HepG2 (cell line): Measurements from ENCODE around the gene SIRPA. TPM values are rescaled to one million over a fixed set of nuclear protein-coding genes. Genes with fewer than 3 reads are reported as not detected.

Experiments
- ATAC-seq: fragments of 200-7000 bp; cut with Tn5 transposase; 3 replicates; pipeline ENCODE4 v1.9.1; 2020; ENCODE audit warnings: mild to moderate bottlenecking, moderate library complexity
- BruUV-seq: library from RNA; stranded (reverse); fragments of 400-500 nt; replicated peaks from 2 replicates; lab custom pipeline; 2021; lab: Mats Ljungman, UMichigan
- CTCF ChIA-PET: fragments of 300-600 bp; formaldehyde crosslinking; extraction: SDS; loops from one replicate; lab custom pipeline; 2021; ENCODE audit warnings: low total read pairs, inconsistent platforms, low intra/inter-chr PET ratio; lab: Yijun Ruan, JAX
- POLR2A ChIA-PET: fragments of 350-600 bp; sonication (Branson Sonifier 250); formaldehyde crosslinking; loops from one replicate; lab custom pipeline; 2020; ENCODE audit warnings: antibody characterized with exemption, inconsistent platforms; lab: Yijun Ruan, JAX
- DNase-seq: peaks from one replicate; pipeline ENCODE4 v3.0.0-alpha.2; 2015; ENCODE audit warnings: low spot score
- FAIRE-seq: peaks from 3 replicates; lab custom pipeline; 2011; peaks lifted over from hg19 to GRCh38; lab: Jason Lieb, UNC
- H2AFZ ChIP-seq: one replicate; pipeline ENCODE4 v1.6.1; 2011; ENCODE audit warnings: low read length, inconsistent platforms
- H3K27ac ChIP-seq: fragments of 300-600 bp; 3 replicates; pipeline ENCODE4 v1.8.0; 2011; ENCODE audit warnings: mixed run types, mild to moderate bottlenecking, mixed read lengths, low read length, inconsistent platforms; ENCODE audit not compliant: insufficient read depth; ENCODE audit errors: extremely low read length
- H3K27me3 ChIP-seq, 2 experiments: fragments of 200-600 bp in 1 of 2; 2 replicates in 1 of 2; 3 replicates in 1 of 2; pipeline versions ENCODE4 v1.6.0 to v1.8.0; 2011; ENCODE audit warnings: low read length in 2 of 2, mild to moderate bottlenecking in 2 of 2, moderate library complexity in 2 of 2, inconsistent platforms in 1 of 2; ENCODE audit not compliant: insufficient read depth in 2 of 2, control insufficient read depth in 1 of 2
- H3K36me3 ChIP-seq, 2 experiments: fragments of 200-600 bp in 1 of 2; replicated peaks in 1 of 2; 2 replicates in 1 of 2; 3 replicates in 1 of 2; pipeline versions ENCODE4 v1.5.1 to v1.8.0; 2011; ENCODE audit warnings: low read length in 2 of 2, inconsistent platforms in 1 of 2; ENCODE audit not compliant: insufficient read depth in 2 of 2, control insufficient read depth in 1 of 2
- H3K4me1 ChIP-seq: 2 replicates; pipeline ENCODE4 v1.5.1; 2012; ENCODE audit warnings: low read length, inconsistent platforms; ENCODE audit not compliant: insufficient read depth
- H3K4me2 ChIP-seq: 2 replicates; pipeline ENCODE4 v1.6.0; 2011; ENCODE audit warnings: low read depth, low read length, inconsistent platforms
- H3K4me3 ChIP-seq, 3 experiments: fragments of 200-600 bp in 1 of 3; sonication (generic), shearing (Covaris generic) in 1 of 3; replicated peaks in 1 of 3; 2 replicates each; pipeline ENCODE4 v1.5.1; 2011 to 2016; ENCODE audit warnings: low read length in 3 of 3, inconsistent platforms in 2 of 3, low read depth in 2 of 3, mild to moderate bottlenecking in 2 of 3, control low read depth in 1 of 3, mixed read lengths in 1 of 3; ENCODE audit not compliant: insufficient read depth in 1 of 3
- H3K79me2 ChIP-seq: one replicate; pipeline ENCODE4 v1.6.1; 2011; ENCODE audit warnings: low read length, inconsistent platforms; ENCODE audit not compliant: insufficient read depth
- H3K9ac ChIP-seq: 2 replicates; pipeline ENCODE4 v1.6.0; 2011; ENCODE audit warnings: mild to moderate bottlenecking, low read depth, low read length, inconsistent platforms; ENCODE audit not compliant: insufficient read depth
- H3K9me3 ChIP-seq: 2 replicates; pipeline ENCODE4 v1.5.1; 2012; ENCODE audit warnings: mild to moderate bottlenecking, low read length
- H4K20me1 ChIP-seq: 2 replicates; pipeline ENCODE4 v1.6.0; 2011; ENCODE audit warnings: inconsistent platforms, mild to moderate bottlenecking, low read length, moderate library complexity; ENCODE audit not compliant: insufficient read depth
- MYNN ChIP-seq: sonication (generic); formaldehyde crosslinking; IDR thresholded peaks from 2 replicates; pipeline ENCODE4 v1.4.0; 2020; ENCODE audit warnings: mild to moderate bottlenecking, low read depth, missing genetic modification reagents
- NCOR1 ChIP-seq: fragments of 200-600 bp; sonication (generic); IDR thresholded peaks from 2 replicates; pipeline ENCODE4 v1.7.0; 2017; ENCODE audit warnings: antibody characterized with exemption, low read length, borderline replicate concordance
- PAWR ChIP-seq: sonication (generic); formaldehyde crosslinking; IDR thresholded peaks from 2 replicates; pipeline ENCODE4 v1.4.0; 2020; ENCODE audit warnings: missing genetic modification reagents, mild to moderate bottlenecking, borderline replicate concordance
- RBM22 ChIP-seq: fragments of 200-400 bp; formaldehyde crosslinking; optimal IDR thresholded peaks from 2 replicates; pipeline ENCODE3; 2017; ENCODE audit warnings: mild to moderate bottlenecking, low read length, moderate library complexity
- TRAFD1 ChIP-seq: sonication (generic); formaldehyde crosslinking; IDR thresholded peaks from 2 replicates; pipeline ENCODE4 v1.5.1; 2020; ENCODE audit warnings: missing genetic modification reagents, mild to moderate bottlenecking, borderline replicate concordance
- U2AF2 ChIP-seq: fragments of 200-400 bp; formaldehyde crosslinking; IDR thresholded peaks from 2 replicates; pipeline ENCODE4 v1.6.1; 2017; ENCODE audit warnings: low read depth, mild to moderate bottlenecking, low read length
- WGBS: methylation state at CpG from one replicate; pipeline ENCODE4 v1.1.6; 2017; ENCODE audit warnings: low lambda C conversion rate; 5-methylcytosine and 5-hydroxymethylcytosine counted together
- in situ Hi-C: cut with HindIII; loops from 2 replicates; pipeline ENCODE4 v1.10.0; 2017; ENCODE audit warnings: low pct_unique_long_range_greater_than_20kb; ENCODE audit not compliant: extremely low pct_ligation_motif_present
- intact Hi-C: fragments of 100-400 bp; cut with micrococcal nuclease; formaldehyde crosslinking; loops from one replicate; pipeline ENCODE4 v1.10.0; 2022; ENCODE audit not compliant: unreplicated experiment
- polyA plus RNA-seq, 8 experiments: library from polyadenylated mRNA; depleted of rRNA in 3 of 8; stranded (reverse) in 7 of 8; unstranded in 1 of 8; fragments of >200 nt; fragmentation: Illumina TruSeq in 4 of 8; extraction: Trizol in 4 of 8; gene quantifications; 2 replicates each; pipeline versions ENCODE4 v1.2.1 to v1.2.3, GENCODE V29; 2011 to 2016; ENCODE audit warnings: low read depth in 4 of 8, missing spikeins in 1 of 8, mixed read lengths in 1 of 8; ENCODE audit not compliant: insufficient read depth in 1 of 8
- total RNA-seq, 5 experiments: library from RNA; depleted of rRNA; stranded (reverse); fragments of >200 nt; fragmentation: Illumina TruSeq; extraction: Trizol; gene quantifications; 2 replicates each; pipeline ENCODE4 v1.2.3, GENCODE V29; 2016; ENCODE audit warnings: low read depth in 1 of 5

Gene SIRPA
- total and polyA plus RNA-seq, 2 of the 13 experiments (the other 11 are each of a cell fraction or from before 2014, with no cell fraction given), result 7.2 to 17.6 TPM

- TF ChIP-seq TRAFD1 (CRISPR knock-in tag), result no peak
- TF ChIP-seq NCOR1, result no peak
- no peak for TF ChIP-seq MYNN (CRISPR knock-in tag)
- no peak for TF ChIP-seq PAWR
Measured at GRCh38 chr20:1934156-1934555, 38.9 kb downstream of the SIRPA start (continued).

- ChIA-PET CTCF (no interaction called here), POLR2A (no interaction called here)
- H3K79me2 ChIP-seq, result no peaks in the 10 kb centered on the region
- DNase-seq (no peak), FAIRE-seq (no peak), ATAC-seq (no peak)
- H3K9me3 ChIP-seq, result no peaks in the 10 kb centered on the region
- H3K36me3 ChIP-seq, result no peaks in the 10 kb centered on the region; a peak in 1 of 5 replicates
- no peaks in the 10 kb centered on the region for H4K20me1 ChIP-seq
- H3K27ac ChIP-seq, result no peak overlapping the region
- H2AFZ ChIP-seq, result no peak overlapping the region
- no peak for TF ChIP-seq U2AF2
- TF ChIP-seq RBM22, result peak; percentile 70
- no peak overlapping the region for H3K9ac ChIP-seq
- intact Hi-C loops, result no loop called here
- no TSS peak for BruUV-seq
- H3K4me1 ChIP-seq, result peaks cover 3% of the 10 kb centered on the region; the same call in 1 of the 2 replicates
- 91% methylated on average over 19 of the region's 19 CpGs for WGBS
- H3K27me3 ChIP-seq, result no peaks in the 10 kb centered on the region
- H3K4me2 ChIP-seq, result no peak overlapping the region
- no peak overlapping the region for H3K4me3 ChIP-seq
- in situ Hi-C loops, result no loop called here
Measured at GRCh38 chr20:1934721-1935573, 39.7 kb downstream of the SIRPA start.
